Breast epithelium (tissue), 4 donors: ENCODE data around the gene C1orf87. TPM values are rescaled to one million over a fixed set of nuclear protein-coding genes. Genes with fewer than 3 reads are reported as not detected.

Experiments
- DNase-seq, 2 donors: peaks; one replicate each; pipeline ENCODE4 v3.0.0-alpha.2; 2019; ENCODE audit warnings: low spot score in 2 of 2
- H3K27ac ChIP-seq, 2 donors: fragments of 200-600 bp; sonication (generic) in 1 of 2; one replicate each; pipeline ENCODE4 v1.5.1; 2016 to 2019; ENCODE audit warnings: mild to moderate bottlenecking in 1 of 2
- H3K27me3 ChIP-seq, 2 donors: fragments of 200-600 bp; sonication (generic) in 1 of 2; one replicate each; pipeline versions ENCODE4 v1.5.1 to v1.6.0; 2017 to 2019; ENCODE audit warnings: control low read depth in 1 of 2, mild to moderate bottlenecking in 1 of 2
- H3K36me3 ChIP-seq: fragments of 200-600 bp; one replicate; pipeline ENCODE4 v1.5.1; 2019
- H3K4me1 ChIP-seq, 2 donors: fragments of 200-600 bp; sonication (generic); one replicate each; pipeline ENCODE4 v1.5.1; 2016 to 2019; ENCODE audit warnings: control low read depth in 1 of 2
- H3K4me3 ChIP-seq, 3 donors: fragments of 200-600 bp; sonication (generic); 1 replicate in 2 of 3; 2 replicates in 1 of 3; pipeline ENCODE4 v1.5.1; 2016 to 2019; ENCODE audit warnings: mild to moderate bottlenecking in 3 of 3, moderate library complexity in 2 of 3
- H3K9me3 ChIP-seq, 2 donors: fragments of 200-600 bp; sonication (generic) in 1 of 2; one replicate each; pipeline ENCODE4 v1.5.1; 2016 to 2019; ENCODE audit warnings: control low read depth in 1 of 2
- CTCF ChIP-seq, 3 donors: fragments of 450-650 bp; IDR thresholded peaks; one replicate each; pipeline ENCODE4 v1.5.1; 2016 to 2017; ENCODE audit warnings: antibody characterized with exemption in 3 of 3, mild to moderate bottlenecking in 3 of 3, moderate library complexity in 3 of 3
- POLR2A ChIP-seq: fragments of 450-650 bp; IDR thresholded peaks from one replicate; pipeline ENCODE4 v1.6.1; 2016; ENCODE audit warnings: antibody characterized with exemption, mild to moderate bottlenecking, moderate library complexity
- POLR2AphosphoS5 ChIP-seq, 3 donors: sonication (generic); formaldehyde crosslinking; IDR thresholded peaks; one replicate each; pipeline ENCODE4 v1.6.1; 2017; ENCODE audit warnings: antibody characterized with exemption in 3 of 3
- intact Hi-C: fragments of 100-400 bp; cut with DNase I; formaldehyde crosslinking; loops from one replicate; pipeline ENCODE4 v1.15.1; 2023; ENCODE audit warnings: low total_unique reads
- total RNA-seq, 3 donors: library from RNA; depleted of rRNA; stranded (reverse); fragments of >200 nt; gene quantifications; one replicate each; pipeline ENCODE4 v1.1.0, GENCODE V29; 2016

C1orf87 gene
- total RNA-seq, 3 donors from 2014 or later = not detected

GRCh38 chr1:60078182-60078581, 4.6 kb upstream of the C1orf87 start:
- no peaks in the 10 kb centered on the region for H3K9me3 ChIP-seq
- H3K4me3 ChIP-seq = no peak overlapping the region
- H3K36me3 ChIP-seq = no peaks in the 10 kb centered on the region
- H3K4me1 ChIP-seq = no peaks in the 10 kb centered on the region
- TF ChIP-seq CTCF (IDR thresholded peaks at IDR 0.05) (no peak), POLR2AphosphoS5 (IDR thresholded peaks at IDR 0.05) (no peak), POLR2A (no peak)
- H3K27ac ChIP-seq = no peak overlapping the region
- peaks cover 0 to 8% of the 10 kb centered on the region in 2 donors for H3K27me3 ChIP-seq
- intact Hi-C loops = no loop called here
- no peak for DNase-seq

GRCh38 chr1:60071296-60071695, 2.3 kb downstream of the C1orf87 start:
- H3K9me3 ChIP-seq = no peaks in the 10 kb centered on the region
- H3K36me3 ChIP-seq = no peaks in the 10 kb centered on the region
- TF ChIP-seq CTCF (IDR thresholded peaks at IDR 0.05) (no peak), POLR2AphosphoS5 (IDR thresholded peaks at IDR 0.05) (no peak), POLR2A (no peak)
- DNase-seq = no peak
- intact Hi-C loops = no loop called here
- H3K27me3 ChIP-seq = peaks cover 0 to 8% of the 10 kb centered on the region in 2 donors
- no peak overlapping the region for H3K4me3 ChIP-seq
- H3K27ac ChIP-seq = no peak overlapping the region
- no peaks in the 10 kb centered on the region for H3K4me1 ChIP-seq

- TF ChIP-seq CTCF (IDR thresholded peaks at IDR 0.05) = no peak
- no peak for TF ChIP-seq POLR2AphosphoS5 (IDR thresholded peaks at IDR 0.05)
- no peak for TF ChIP-seq POLR2A
- no peak overlapping the region for H3K4me3 ChIP-seq
- no peaks in the 10 kb centered on the region for H3K9me3 ChIP-seq
- H3K27ac ChIP-seq = no peak overlapping the region
- peaks cover 0 to 8% of the 10 kb centered on the region in 2 donors for H3K27me3 ChIP-seq
- H3K4me1 ChIP-seq = no peaks in the 10 kb centered on the region
- H3K36me3 ChIP-seq = no peaks in the 10 kb centered on the region
- intact Hi-C loops = no loop called here
- no peak for DNase-seq
Observed at GRCh38 chr1:60069691-60070090, 3.9 kb downstream of the C1orf87 start.

- Histone ChIP-seq H3K27ac (no peak overlapping the region), H3K4me1 (no peaks in the 10 kb centered on the region), H3K9me3 (no peaks in the 10 kb centered on the region), H3K36me3 (no peaks in the 10 kb centered on the region), H3K27me3 (peaks cover 0 to 2% of the 10 kb centered on the region in 2 donors), H3K4me3 (no peak overlapping the region)
- no peak for TF ChIP-seq POLR2AphosphoS5 (IDR thresholded peaks at IDR 0.05)
- no peak for TF ChIP-seq POLR2A
- TF ChIP-seq CTCF (IDR thresholded peaks at IDR 0.05) = no peak
- DNase-seq = no peak
- intact Hi-C loops = no loop called here
Observed at GRCh38 chr1:60068393-60069045, 5.1 kb downstream of the C1orf87 start.

GRCh38 chr1:60066001-60066400, 7.6 kb downstream of the C1orf87 start:
- Histone ChIP-seq H3K27me3 (no peaks in the 10 kb centered on the region), H3K27ac (no peak overlapping the region), H3K36me3 (no peaks in the 10 kb centered on the region), H3K9me3 (no peaks in the 10 kb centered on the region), H3K4me3 (no peak overlapping the region), H3K4me1 (no peaks in the 10 kb centered on the region)
- intact Hi-C loops = no loop called here
- no peak for DNase-seq
- TF ChIP-seq POLR2A (no peak), CTCF (IDR thresholded peaks at IDR 0.05) (no peak)
